Keratinocyte (primary cell): ENCODE measurements around the gene C2orf42.

Experiments
- CTCF ChIP-seq, 3 experiments: IDR thresholded peaks in 1 of 3; conservative IDR thresholded peaks in 1 of 3; optimal IDR thresholded peaks in 1 of 3; 2 replicates in 2 of 3; 3 replicates in 1 of 3; pipeline versions ENCODE3 to v1.5.1; 2011; ENCODE audit warnings: low read length in 3 of 3, mild to moderate bottlenecking in 3 of 3, moderate library complexity in 2 of 3, control low read depth in 1 of 3, inconsistent platforms in 1 of 3; ENCODE audit not compliant: insufficient read depth in 2 of 3; ENCODE audit errors: extremely low read depth in 1 of 3
- EZH2 ChIP-seq: IDR thresholded peaks from one replicate; pipeline ENCODE4 v1.6.1; 2012; ENCODE audit warnings: inconsistent platforms, mild to moderate bottlenecking, low read length, moderate library complexity

DNA sequence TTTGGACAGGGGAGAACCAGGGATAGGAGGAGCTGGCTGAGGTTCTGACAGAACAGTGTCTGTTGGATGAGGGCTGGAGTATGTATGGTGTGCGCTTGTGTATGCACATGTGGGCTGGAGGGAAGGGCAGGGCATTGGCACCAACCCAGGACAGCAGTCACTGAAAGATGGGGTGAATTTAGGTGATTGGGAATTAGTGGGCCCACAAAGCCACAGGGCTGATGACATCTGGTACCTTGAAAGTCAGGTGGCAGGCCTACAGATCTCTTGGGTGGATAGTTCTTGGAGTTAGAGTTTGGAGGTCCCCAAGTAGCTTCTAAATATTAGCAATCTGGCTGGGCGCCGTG, 45.7 kb downstream of the C2orf42 start:
- TF ChIP-seq CTCF (optimal IDR thresholded peaks at IDR 0.05 in 1 of 3, IDR thresholded peaks at IDR 0.05 in 1 of 3, conservative IDR thresholded peaks at IDR 0.05 in 1 of 3; ENCODE audit: extremely low read depth in 1 of 3, insufficient read depth in 2 of 3, low read length in 3 of 3) (no peak), EZH2 (no peak)
